RWPE1 (cell line): ENCODE results near the gene SLC25A33.
"Not testable (repeated sequence)": the region's sequence is repeated elsewhere in the genome, so short reads cannot be mapped to it uniquely, and the experiment has no call there.

ENCODE experiments used
- CTCF ChIA-PET: fragments of 350-600 bp; sonication (Branson Sonifier 250); formaldehyde crosslinking; extraction: SDS; loops from one replicate; lab custom pipeline; 2021; lab: Yijun Ruan, JAX
- POLR2A ChIA-PET: fragments of 400-600 bp; formaldehyde crosslinking; extraction: SDS; loops from one replicate; lab custom pipeline; 2020; ENCODE audit warnings: antibody characterized with exemption; ENCODE audit not compliant: low non-redundant PET; lab: Yijun Ruan, JAX
- DNase-seq: peaks from one replicate; pipeline ENCODE4 v3.0.0; 2012; ENCODE audit warnings: low spot score
- H3K27ac ChIP-seq: fragments of 450-650 bp; 2 replicates; pipeline ENCODE4 v1.5.1; 2017
- TF ChIP-seq, protein P1 (sequence below): fragments of 450-650 bp; conservative IDR thresholded peaks from 2 replicates; pipeline ENCODE4 v1.5.1; 2017; ENCODE audit warnings: low read depth, mild to moderate bottlenecking

Gene SLC25A33

DNA sequence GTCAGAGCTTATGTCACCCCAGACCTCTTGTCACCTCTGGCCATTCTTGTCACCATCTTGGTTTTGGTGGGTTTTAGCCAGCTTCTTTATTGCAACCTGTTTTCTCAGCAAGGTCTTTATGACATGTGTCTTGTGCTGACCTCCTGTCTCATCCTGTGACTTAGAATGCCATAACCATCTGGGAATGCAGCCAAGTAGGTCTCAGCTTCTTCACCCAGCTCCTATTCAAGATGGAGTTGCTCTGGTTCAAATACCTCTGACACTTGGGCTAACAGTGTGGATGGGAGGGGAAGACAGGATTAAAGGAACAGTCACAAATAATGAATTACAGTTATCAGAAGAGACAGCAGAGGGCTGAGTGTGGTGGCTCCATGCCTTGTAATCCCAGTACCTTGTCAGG is 81.8 kb downstream of the SLC25A33 start:
- TF ChIP-seq, protein P1, sequence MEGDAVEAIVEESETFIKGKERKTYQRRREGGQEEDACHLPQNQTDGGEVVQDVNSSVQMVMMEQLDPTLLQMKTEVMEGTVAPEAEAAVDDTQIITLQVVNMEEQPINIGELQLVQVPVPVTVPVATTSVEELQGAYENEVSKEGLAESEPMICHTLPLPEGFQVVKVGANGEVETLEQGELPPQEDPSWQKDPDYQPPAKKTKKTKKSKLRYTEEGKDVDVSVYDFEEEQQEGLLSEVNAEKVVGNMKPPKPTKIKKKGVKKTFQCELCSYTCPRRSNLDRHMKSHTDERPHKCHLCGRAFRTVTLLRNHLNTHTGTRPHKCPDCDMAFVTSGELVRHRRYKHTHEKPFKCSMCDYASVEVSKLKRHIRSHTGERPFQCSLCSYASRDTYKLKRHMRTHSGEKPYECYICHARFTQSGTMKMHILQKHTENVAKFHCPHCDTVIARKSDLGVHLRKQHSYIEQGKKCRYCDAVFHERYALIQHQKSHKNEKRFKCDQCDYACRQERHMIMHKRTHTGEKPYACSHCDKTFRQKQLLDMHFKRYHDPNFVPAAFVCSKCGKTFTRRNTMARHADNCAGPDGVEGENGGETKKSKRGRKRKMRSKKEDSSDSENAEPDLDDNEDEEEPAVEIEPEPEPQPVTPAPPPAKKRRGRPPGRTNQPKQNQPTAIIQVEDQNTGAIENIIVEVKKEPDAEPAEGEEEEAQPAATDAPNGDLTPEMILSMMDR, result no peak
- ChIA-PET POLR2A (no interaction called here), CTCF (no interaction called here)
- H3K27ac ChIP-seq, result no peak overlapping the region
- no peak for DNase-seq

DNA sequence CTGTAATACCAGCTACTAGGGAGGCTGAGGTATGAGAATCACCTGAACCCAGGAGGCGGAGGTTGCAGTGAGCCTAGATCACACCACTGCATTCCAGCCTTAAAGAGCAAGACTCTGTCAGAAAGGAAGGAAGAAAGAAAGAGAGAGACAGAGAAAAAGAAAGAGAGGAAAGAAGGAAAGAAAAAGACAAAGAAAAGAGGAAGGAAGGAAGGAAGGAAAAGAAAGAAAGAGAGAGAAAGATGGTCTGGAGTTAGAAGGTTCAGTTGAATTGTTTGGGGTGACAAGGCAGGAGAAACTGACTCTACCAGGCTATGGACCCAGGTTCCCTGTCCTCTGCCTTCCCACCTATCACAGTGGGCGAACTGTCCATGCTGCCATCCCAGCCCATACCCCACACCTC is 84.8 kb downstream of the SLC25A33 start:
- no peak for DNase-seq
- H3K27ac ChIP-seq, result no peak overlapping the region
- CTCF ChIA-PET, result no interaction called here
- POLR2A ChIA-PET, result no interaction called here
- TF ChIP-seq, protein P1, result no peak

DNA sequence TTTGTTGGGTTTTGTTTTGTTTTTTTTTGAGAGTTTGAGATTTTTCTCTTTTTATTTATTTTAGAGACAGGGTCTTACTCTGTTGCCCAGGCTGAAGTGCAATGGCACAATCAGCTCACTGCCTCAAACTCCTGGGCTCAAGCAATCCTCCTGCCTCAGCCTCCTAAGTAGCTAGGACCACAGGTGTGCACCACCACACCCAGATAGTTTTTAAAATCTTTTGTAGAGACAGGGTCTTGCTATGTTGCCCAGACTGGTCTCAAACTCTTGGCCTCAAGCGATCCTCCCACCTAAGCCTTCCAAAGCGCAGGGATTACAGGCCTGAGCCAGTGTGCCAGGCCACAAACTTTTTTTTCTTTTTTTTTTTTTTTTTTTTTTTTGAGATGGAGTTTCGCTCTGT is 85.8 kb downstream of the SLC25A33 start:
- DNase-seq, H3K27ac ChIP-seq, POLR2A ChIA-PET, CTCF ChIA-PET: not testable (repeated sequence)

DNA sequence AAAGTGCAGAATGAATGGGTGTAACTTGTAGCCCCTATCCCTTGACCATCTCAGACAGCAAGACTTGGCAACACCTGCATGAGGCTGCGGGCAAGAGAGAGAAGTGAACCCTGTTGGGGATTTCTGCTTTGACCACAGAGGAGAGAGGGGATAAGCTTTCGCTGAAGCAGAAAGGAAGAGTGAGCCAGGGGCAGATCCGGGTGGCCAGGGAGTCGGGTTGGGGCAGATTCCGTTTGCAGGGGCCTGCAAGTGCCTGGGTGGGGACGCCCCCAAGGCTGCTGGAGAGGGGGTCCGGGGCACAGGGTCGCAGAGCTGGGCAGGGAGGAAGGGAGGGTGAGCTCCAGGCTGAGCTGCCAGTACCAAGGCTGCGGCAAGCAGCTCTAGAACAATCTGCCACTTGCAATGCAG is 86.9 kb downstream of the SLC25A33 start:
- TF ChIP-seq, protein P1, result no peak
- POLR2A ChIA-PET, result no interaction called here
- no peak for DNase-seq
- no peak overlapping the region for H3K27ac ChIP-seq
- CTCF ChIA-PET, result interaction anchor here (0.6 to 2.0 kb wide), 22 partner anchors 9 to 841 kb away, joined by 3 to 14 read pairs (median 4); no protein-coding TSS in a partner anchor

DNA sequence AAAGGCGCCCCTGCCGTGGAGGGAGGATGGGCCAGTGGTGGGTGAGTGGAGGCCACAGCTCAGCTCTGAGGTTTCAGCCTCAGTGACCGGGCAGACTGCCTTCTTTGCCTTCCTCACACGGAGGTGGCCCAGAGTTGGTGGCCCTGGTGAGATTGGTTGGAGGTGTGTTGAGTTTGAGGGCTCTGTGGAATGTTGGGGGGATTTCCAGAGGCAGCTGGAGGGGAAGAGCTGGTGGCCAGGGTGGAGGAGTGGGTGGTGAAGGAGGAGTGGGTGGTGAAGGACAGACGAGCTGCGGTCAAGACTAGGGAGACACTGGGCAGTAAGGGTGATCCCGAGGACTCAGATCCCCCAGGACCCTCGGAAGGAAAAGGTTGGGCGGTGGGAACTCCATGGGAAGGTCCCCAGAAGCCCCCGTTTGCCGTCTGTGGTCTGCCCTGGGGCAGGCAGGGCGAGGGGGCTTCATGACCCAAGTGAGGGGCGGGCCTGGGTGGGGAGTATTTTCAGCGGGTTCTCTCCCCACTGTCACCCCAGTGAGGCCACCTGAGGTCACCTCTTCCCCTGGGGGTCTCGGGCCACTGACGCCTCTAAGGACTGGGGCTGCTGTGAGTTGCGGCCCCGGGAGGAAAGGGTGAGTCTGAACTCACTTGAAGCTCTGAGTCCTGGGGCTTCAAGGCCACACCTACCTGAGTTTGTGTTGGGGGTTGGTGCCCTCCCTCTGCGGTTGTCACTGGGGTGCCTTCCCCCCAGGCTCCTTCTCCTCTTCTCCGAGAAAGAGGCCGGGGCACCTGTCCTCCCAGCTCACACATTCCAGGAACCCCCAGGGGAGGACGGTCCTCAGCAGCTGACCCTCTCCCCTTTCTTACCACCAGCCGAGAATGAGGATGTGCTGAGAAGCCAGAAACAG is 89.5 kb downstream of the SLC25A33 start:
- no peak overlapping the region for H3K27ac ChIP-seq
- no peak for DNase-seq

DNA sequence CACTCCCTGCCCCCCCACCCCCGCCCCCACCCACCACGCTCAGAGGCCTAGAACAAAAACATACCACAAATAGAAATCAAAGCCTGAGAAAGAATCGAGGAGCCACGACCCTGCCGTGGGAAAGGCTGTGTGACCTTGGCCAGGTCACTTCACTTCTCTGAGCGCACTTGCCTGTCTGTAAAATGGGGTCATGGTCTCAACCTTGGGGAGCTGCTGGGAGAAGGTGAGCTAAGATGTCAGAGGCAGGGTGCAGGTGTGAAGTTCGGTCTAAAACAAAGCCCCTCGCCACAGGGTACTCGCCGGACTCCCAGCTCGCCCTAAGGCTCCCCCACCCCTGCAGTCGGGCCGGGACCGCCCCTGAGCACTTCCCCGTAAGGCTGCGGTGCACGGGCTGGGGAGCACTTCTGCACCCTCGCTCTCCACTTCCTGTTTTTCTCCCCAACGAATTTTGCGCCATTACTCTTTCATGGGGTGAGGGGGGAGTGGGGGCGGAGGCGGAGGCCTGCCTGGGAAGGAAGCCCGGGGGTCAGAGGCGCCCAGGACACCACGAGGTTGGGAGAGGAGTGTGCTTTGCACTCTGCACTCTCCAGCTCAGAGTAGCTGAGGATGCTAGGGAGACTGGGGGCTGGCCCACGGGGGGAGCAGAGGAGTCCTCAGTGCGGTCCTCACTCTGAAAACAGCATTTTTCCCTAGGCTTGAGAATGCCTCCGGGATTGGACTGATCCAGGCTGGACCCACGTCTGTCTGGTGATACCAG is 90.4 kb downstream of the SLC25A33 start:
- no peak for DNase-seq
- TF ChIP-seq, protein P1, result no peak
- ChIA-PET CTCF (interaction anchor here (0.6 to 1.4 kb wide), 4 partner anchors 22 to 863 kb away, joined by 3 to 4 read pairs (median 4); partner anchors contain the start of gene PIK3CD), POLR2A (no interaction called here)
- H3K27ac ChIP-seq, result no peak overlapping the region

More for the DNA sequence above, 89.5 kb downstream of the SLC25A33 start:
- ChIA-PET CTCF (interaction anchor here (0.6 to 2.0 kb wide), 8 partner anchors 9 to 286 kb away, joined by 3 to 11 read pairs (median 4); partner anchors contain the start of gene PIK3CD), POLR2A (no interaction called here)
- TF ChIP-seq, protein P1, result no peak
